Epithelial cell of esophagus (primary cell): ENCODE results near the gene TMEM143.
A peak's percentile ranks its signal among the peaks of the same experiment; 100 is the strongest.

Source experiments
- DNase-seq: peaks from one replicate; pipeline ENCODE4 v3.0.0; 2010; ENCODE audit warnings: low read depth
- H3K4me3 ChIP-seq: 2 replicates; pipeline ENCODE4 v1.5.1; 2011; ENCODE audit warnings: mild to moderate bottlenecking, low read length, control low read depth
- TF ChIP-seq, protein P1 (sequence below): IDR thresholded peaks from 2 replicates; pipeline ENCODE4 v1.5.1; 2011; ENCODE audit warnings: low read depth, mild to moderate bottlenecking, low read length, control low read depth, inconsistent platforms; ENCODE audit not compliant: insufficient read depth; ENCODE audit errors: missing control alignments

Gene TMEM143

GRCh38 chr19:48365602-48366001 is 1.9 kb upstream of the TMEM143 start:
- TF ChIP-seq, protein P1, sequence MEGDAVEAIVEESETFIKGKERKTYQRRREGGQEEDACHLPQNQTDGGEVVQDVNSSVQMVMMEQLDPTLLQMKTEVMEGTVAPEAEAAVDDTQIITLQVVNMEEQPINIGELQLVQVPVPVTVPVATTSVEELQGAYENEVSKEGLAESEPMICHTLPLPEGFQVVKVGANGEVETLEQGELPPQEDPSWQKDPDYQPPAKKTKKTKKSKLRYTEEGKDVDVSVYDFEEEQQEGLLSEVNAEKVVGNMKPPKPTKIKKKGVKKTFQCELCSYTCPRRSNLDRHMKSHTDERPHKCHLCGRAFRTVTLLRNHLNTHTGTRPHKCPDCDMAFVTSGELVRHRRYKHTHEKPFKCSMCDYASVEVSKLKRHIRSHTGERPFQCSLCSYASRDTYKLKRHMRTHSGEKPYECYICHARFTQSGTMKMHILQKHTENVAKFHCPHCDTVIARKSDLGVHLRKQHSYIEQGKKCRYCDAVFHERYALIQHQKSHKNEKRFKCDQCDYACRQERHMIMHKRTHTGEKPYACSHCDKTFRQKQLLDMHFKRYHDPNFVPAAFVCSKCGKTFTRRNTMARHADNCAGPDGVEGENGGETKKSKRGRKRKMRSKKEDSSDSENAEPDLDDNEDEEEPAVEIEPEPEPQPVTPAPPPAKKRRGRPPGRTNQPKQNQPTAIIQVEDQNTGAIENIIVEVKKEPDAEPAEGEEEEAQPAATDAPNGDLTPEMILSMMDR: no peak
- DNase-seq: no peak
- H3K4me3 ChIP-seq: no peak overlapping the region

DNA sequence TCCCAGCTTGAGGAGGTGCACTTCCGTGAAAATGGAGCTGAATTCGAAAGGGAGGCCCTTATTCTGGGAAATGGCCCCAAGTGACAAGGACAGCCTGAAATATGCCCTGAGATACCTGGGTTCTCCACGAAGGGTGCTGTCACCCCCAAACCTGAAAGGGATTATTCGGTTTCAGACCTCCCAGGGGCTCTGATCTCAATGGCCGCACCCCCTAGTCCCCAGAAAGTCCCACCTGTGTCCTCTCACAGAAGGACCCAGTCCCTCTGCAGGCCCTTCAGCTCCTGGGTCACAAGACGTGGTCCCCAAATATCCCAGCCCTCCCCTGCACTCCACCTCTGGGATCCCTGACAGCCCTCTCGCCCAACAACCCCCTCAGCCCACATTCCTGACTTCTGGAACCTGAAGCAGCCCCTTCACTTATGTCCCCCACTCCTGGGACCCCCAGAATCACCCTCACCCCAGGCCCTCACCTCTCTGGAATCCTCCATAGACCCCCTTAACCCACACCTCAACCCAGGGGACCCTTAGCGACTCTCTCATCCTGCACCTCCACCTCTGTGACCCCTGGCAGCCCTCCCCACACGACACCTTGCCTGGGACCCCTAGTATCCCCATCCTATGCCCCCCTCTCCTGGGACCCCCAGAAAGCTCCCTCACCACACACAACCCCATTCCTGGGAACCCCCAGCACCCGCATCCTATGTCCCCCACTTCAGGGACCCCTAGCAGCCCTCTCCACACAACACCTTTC is 1.0 kb upstream of the TMEM143 start:
- peak overlapping the region; percentile 55 for H3K4me3 ChIP-seq
- no peak for DNase-seq
- TF ChIP-seq, protein P1: no peak

GRCh38 chr19:48363500-48363809 is 285 bp downstream of the TMEM143 start:
- TF ChIP-seq, protein P1: no peak
- DNase-seq: no peak
- H3K4me3 ChIP-seq: peak overlapping the region; percentile 55

- peak overlapping the region; percentile 55 for H3K4me3 ChIP-seq
- DNase-seq: peak; percentile 98
- TF ChIP-seq, protein P1: peak; percentile 19
Observed at GRCh38 chr19:48362716-48363499, 832 bp downstream of the TMEM143 start.

DNA sequence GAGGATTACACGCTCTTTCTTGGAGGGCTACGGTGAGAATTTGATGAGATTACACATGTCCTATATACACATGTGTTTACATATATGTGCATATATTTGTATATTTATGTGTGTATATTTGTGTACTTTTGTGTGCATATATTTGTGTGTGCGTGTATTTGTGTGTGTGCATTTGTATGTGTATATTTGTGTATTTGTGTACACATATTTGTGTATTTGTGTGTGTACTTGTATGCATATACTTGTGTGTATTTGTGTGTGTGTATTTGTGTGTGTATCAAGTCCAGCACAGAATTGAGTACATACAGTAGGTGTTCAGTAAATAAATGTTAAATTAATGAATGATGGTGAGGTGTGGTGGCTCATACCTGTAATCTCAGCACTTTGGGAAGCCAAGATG is 1.8 kb downstream of the TMEM143 start:
- H3K4me3 ChIP-seq: no peak overlapping the region
- no peak for DNase-seq
- TF ChIP-seq, protein P1: no peak

DNA sequence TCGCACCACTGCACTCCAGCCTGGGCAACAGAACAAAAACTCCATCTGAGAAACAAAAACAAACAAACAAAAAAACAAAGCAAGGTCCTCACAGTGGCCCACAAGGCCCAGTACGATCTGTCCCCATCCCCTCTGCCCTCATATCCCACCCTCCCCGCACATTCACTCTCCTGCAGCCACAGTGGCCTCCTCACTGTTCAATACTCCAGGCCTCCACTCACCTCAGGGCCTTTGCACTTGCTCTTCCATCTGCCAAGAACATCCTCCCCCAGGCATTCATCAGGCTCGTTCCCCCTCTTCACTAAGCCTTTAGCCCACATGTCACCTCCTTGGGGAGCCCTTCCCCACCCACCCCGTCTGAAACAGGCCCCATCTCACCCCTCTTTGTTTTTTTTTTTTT is 4.6 kb downstream of the TMEM143 start:
- DNase-seq: no peak
- H3K4me3 ChIP-seq: no peak overlapping the region
- TF ChIP-seq, protein P1: no peak
